Left ventricle myocardium inferior (tissue), 1 donor: Measurements from ENCODE around the gene GCSAM. TPM values are rescaled to one million over a fixed set of nuclear protein-coding genes. Genes with fewer than 3 reads are reported as not detected.

Source experiments
- DNase-seq: peaks from one replicate; pipeline ENCODE4 v3.0.0-alpha.2; 2020
- H3K27ac ChIP-seq: fragments of 200-600 bp; replicated peaks from 2 replicates; pipeline ENCODE4 v1.8.0; 2021
- H3K27me3 ChIP-seq: fragments of 200-600 bp; 2 replicates; pipeline ENCODE4 v1.8.0; 2021; ENCODE audit warnings: low read depth
- H3K36me3 ChIP-seq: fragments of 200-600 bp; 2 replicates; pipeline ENCODE4 v1.8.0; 2021
- H3K4me1 ChIP-seq: fragments of 200-600 bp; 2 replicates; pipeline ENCODE4 v1.8.0; 2021
- H3K4me3 ChIP-seq: fragments of 200-600 bp; 2 replicates; pipeline ENCODE4 v1.8.0; 2021; ENCODE audit warnings: mild to moderate bottlenecking, moderate library complexity
- H3K9me3 ChIP-seq: fragments of 200-600 bp; replicated peaks from 2 replicates; pipeline ENCODE4 v1.8.0; 2021
- CTCF ChIP-seq: fragments of 200-600 bp; IDR thresholded peaks from 2 replicates; pipeline ENCODE4 v1.8.0; 2021; ENCODE audit warnings: antibody characterized with exemption, mild to moderate bottlenecking, borderline replicate concordance
- intact Hi-C: fragments of 100-400 bp; cut with micrococcal nuclease; formaldehyde crosslinking; loops from one replicate; pipeline ENCODE4 v1.11.0; 2022
- total RNA-seq: library from RNA; stranded (reverse); fragmentation: NEBNext Ultra II Directional; extraction: Animal tissue kit (Norgen Biotek cat#: 25700); gene quantifications from one replicate; pipeline ENCODE4 v1.2.1, GENCODE V29; 2021
- donor health status: DM: no; HTN: yes; CAD: no; lungs with severe emphysema.

GCSAM gene
- total RNA-seq, 1 donor from 2014 or later, result 0.25 TPM

- Histone ChIP-seq H3K4me1 (peaks cover 20% of the 10 kb centered on the region), H3K9me3 (no peaks in the 10 kb centered on the region), H3K4me3 (no peak overlapping the region), H3K36me3 (no peaks in the 10 kb centered on the region), H3K27me3 (no peaks in the 10 kb centered on the region), H3K27ac (no peak overlapping the region)
- no peak for DNase-seq
- no peak for TF ChIP-seq CTCF
- intact Hi-C loops, result loop anchor here (5.0 to 10.0 kb wide), 2 partner anchors 180 to 403 kb away; partner anchors contain the start of gene SLC9C1
Measured at GRCh38 chr3:112114576-112115160, 18.4 kb downstream of the GCSAM start.

GRCh38 chr3:112111785-112112402 is 21.2 kb downstream of the GCSAM start:
- H3K36me3 ChIP-seq, result no peaks in the 10 kb centered on the region
- H3K9me3 ChIP-seq, result no peaks in the 10 kb centered on the region
- no peak overlapping the region for H3K27ac ChIP-seq
- no peaks in the 10 kb centered on the region for H3K27me3 ChIP-seq
- intact Hi-C loops, result loop anchor here (5.0 to 10.0 kb wide), 2 partner anchors 183 to 405 kb away; partner anchors contain the start of gene SLC9C1
- H3K4me3 ChIP-seq, result no peak overlapping the region
- TF ChIP-seq CTCF, result peak; percentile 83
- DNase-seq, result no peak
- H3K4me1 ChIP-seq, result peaks cover 12% of the 10 kb centered on the region

GRCh38 chr3:112109322-112109721 is 23.7 kb downstream of the GCSAM start:
- no peak for TF ChIP-seq CTCF
- DNase-seq, result no peak
- H3K9me3 ChIP-seq, result no peaks in the 10 kb centered on the region
- no peak overlapping the region for H3K27ac ChIP-seq
- no peak overlapping the region for H3K4me3 ChIP-seq
- H3K4me1 ChIP-seq, result no peaks in the 10 kb centered on the region
- no peaks in the 10 kb centered on the region for H3K27me3 ChIP-seq
- intact Hi-C loops, result no loop called here
- no peaks in the 10 kb centered on the region for H3K36me3 ChIP-seq

- Histone ChIP-seq H3K27ac (no peak overlapping the region), H3K27me3 (no peaks in the 10 kb centered on the region), H3K9me3 (no peaks in the 10 kb centered on the region), H3K4me3 (no peak overlapping the region), H3K36me3 (no peaks in the 10 kb centered on the region), H3K4me1 (no peaks in the 10 kb centered on the region)
- intact Hi-C loops, result no loop called here
- TF ChIP-seq CTCF, result no peak
- no peak for DNase-seq
Measured at GRCh38 chr3:112104774-112105173, 28.3 kb downstream of the GCSAM start.

- no peak for TF ChIP-seq CTCF
- Histone ChIP-seq H3K4me3 (no peak overlapping the region), H3K36me3 (no peaks in the 10 kb centered on the region), H3K9me3 (no peaks in the 10 kb centered on the region), H3K4me1 (peaks cover 9% of the 10 kb centered on the region), H3K27ac (no peak overlapping the region), H3K27me3 (no peaks in the 10 kb centered on the region)
- DNase-seq, result no peak
- intact Hi-C loops, result no loop called here
Measured at GRCh38 chr3:112101916-112102315, 31.1 kb downstream of the GCSAM start.
